Medulla oblongata (tissue), 1 donor: Measurements from ENCODE around the gene SMIM27.

Source experiments
- DNase-seq: peaks from one replicate; pipeline ENCODE4 v3.0.0-alpha.2; 2015; ENCODE audit errors: extremely low spot score

SMIM27 gene

GRCh38 chr9:32554591-32554990, 2.5 kb downstream of the SMIM27 start:
- no peak for DNase-seq

- no peak for DNase-seq
These were observed 6.3 kb downstream of the SMIM27 start for GRCh38 chr9:32558408-32558934.

GRCh38 chr9:32565967-32566366, 13.8 kb downstream of the SMIM27 start:
- DNase-seq: no peak

GRCh38 chr9:32566770-32567169, 14.6 kb downstream of the SMIM27 start:
- DNase-seq: no peak

- DNase-seq: no peak
These were observed 18.1 kb downstream of the SMIM27 start for GRCh38 chr9:32570262-32570661.

GRCh38 chr9:32571969-32572899, 20.1 kb downstream of the SMIM27 start:
- DNase-seq: peak; percentile 84

- DNase-seq: peak; percentile 94
These were observed 20.9 kb downstream of the SMIM27 start, which contains the start of gene NDUFB6 for GRCh38 chr9:32572900-32573523. NDUFB6 (minus strand) TSS chr9:32573159; CDS start chr9:32573060, 99 bp downstream.

GRCh38 chr9:32573821-32574220, 21.7 kb downstream of the SMIM27 start:
- DNase-seq: no peak

- DNase-seq: no peak
These were observed 22.7 kb downstream of the SMIM27 start for GRCh38 chr9:32574858-32575257.

- DNase-seq: no peak
These were observed 25.2 kb downstream of the SMIM27 start for GRCh38 chr9:32577316-32577715.

GRCh38 chr9:32578976-32579375, 26.8 kb downstream of the SMIM27 start:
- no peak for DNase-seq

GRCh38 chr9:32579706-32580331, 27.7 kb downstream of the SMIM27 start:
- peak; percentile 75 for DNase-seq

- DNase-seq: no peak
These were observed 28.6 kb downstream of the SMIM27 start for GRCh38 chr9:32580631-32581300.

GRCh38 chr9:32581512-32582143, 29.5 kb downstream of the SMIM27 start:
- peak; percentile 64 for DNase-seq

GRCh38 chr9:32584784-32585183, 32.7 kb downstream of the SMIM27 start:
- DNase-seq: no peak

GRCh38 chr9:32587901-32588300, 35.8 kb downstream of the SMIM27 start:
- no peak for DNase-seq

GRCh38 chr9:32589083-32589723, 37.1 kb downstream of the SMIM27 start:
- peak; percentile 67 for DNase-seq

GRCh38 chr9:32590476-32590875, 38.3 kb downstream of the SMIM27 start:
- DNase-seq: no peak

GRCh38 chr9:32590898-32591297, 38.8 kb downstream of the SMIM27 start:
- no peak for DNase-seq

GRCh38 chr9:32596096-32596865, 44.2 kb downstream of the SMIM27 start:
- DNase-seq: no peak
